NT2/D1 (cell line): ENCODE results near the gene AGAP1.

Experiments used
- YY1 ChIP-seq: IDR thresholded peaks from 2 replicates; pipeline ENCODE4 v1.6.1; 2011; ENCODE audit not compliant: insufficient read length, insufficient read depth
- ZNF274 ChIP-seq: IDR thresholded peaks from 2 replicates; pipeline ENCODE4 v1.6.1; 2011; ENCODE audit warnings: mild to moderate bottlenecking, low read depth, low read length

DNA sequence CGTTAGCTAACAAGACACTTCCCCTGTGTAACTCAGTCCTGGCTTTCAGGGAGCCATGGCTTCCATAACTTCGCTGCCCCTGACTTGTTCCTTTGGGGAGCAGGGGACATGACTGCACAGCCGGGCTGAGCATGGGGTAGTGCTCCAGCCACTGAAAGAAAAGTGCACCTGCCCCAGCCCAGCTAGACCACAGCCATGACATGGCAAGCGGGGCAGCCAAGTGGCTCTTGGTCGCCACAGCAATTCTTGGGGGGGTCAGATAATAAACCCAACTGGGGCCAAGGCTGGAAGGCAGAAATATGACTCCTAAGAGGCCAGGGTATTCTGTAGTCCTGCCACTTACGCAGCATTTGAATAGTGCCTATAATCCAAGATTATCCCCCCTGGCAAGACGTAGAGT is 385.3 kb downstream of the AGAP1 start:
- TF ChIP-seq ZNF274 = no peak
- no peak for TF ChIP-seq YY1
